COLO829 (cell line): ENCODE measurements around the gene ZNF778.
A peak's percentile ranks its signal among the peaks of the same experiment; 100 is the strongest.

Source experiments
- DNase-seq: peaks from one replicate; pipeline ENCODE4 v3.0.0; 2012; ENCODE audit warnings: low spot score

ZNF778 gene

DNA sequence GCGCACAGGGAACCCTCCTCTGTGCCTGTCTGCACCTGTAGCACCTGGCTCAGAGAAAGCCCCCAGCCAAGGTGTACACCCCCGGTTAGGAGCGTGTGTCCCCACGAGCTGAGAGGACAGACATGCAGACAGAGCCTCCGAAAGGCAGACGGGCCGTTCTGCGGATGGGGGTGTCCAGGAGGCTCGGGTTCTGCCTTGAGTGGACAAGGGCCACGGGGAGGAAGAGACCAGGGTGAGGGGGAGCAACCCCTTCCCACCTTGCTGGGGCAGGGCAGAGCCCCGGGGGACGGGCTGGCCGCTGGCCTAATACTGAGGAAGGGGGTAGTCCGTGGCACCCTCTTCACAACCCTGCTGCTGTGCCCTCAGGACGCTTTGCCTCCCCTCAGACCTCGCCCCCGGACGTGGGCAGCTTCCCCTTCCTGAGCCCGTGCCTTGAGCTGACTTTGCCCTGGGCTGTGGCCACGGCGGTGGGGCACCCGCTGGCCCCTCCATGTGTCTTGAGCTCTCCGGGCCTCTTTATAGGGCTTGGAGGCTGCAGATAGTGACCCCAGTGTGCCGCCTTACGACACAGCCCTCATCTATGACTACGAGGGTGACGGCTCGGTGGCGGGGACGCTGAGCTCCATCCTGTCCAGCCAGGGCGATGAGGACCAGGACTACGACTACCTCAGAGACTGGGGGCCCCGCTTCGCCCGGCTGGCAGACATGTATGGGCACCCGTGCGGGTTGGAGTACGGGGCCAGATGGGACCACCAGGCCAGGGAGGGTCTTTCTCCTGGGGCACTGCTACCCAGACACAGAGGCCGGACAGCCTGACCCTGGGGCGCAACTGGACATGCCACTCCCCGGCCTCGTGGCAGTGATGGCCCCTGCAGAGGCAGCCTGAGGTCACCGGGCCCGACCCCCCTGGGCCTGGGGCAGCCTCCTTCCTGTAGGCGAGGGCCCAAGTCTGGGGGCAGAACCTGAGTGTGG, 22.9 kb upstream of the ZNF778 start:
- DNase-seq: no peak

DNA sequence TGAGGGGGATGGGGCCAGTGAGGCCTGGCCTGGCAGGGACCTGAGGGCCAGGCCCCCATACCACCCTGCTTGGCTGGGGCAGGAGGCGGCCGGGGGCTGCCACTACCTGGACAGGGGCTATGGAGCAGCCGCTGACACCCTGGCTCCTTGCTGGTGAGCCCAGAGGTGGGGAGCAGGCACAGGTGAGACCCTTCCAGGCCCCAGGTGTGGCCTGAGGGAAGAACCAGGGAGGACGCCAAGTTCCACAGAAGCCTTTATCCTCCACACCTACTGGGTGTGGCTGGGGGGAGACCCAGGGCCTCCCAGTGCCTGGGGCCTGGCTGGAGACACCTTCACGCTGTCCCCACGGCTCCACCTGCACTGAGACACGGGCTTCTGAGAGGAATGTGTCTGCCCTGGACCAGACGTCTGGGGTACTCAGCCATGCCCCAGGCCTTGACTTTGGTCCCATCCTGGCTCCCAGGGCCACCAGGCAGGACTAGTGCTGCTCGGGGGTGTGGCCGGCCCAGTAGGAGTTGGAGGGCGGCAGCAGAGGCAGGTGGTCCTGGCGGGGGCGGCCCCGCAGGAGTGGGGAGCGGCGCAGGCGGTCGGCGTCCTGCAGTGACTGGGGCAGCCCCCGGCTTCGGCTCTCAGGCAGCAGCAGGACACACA, 21.9 kb upstream of the ZNF778 start:
- DNase-seq: no peak

DNA sequence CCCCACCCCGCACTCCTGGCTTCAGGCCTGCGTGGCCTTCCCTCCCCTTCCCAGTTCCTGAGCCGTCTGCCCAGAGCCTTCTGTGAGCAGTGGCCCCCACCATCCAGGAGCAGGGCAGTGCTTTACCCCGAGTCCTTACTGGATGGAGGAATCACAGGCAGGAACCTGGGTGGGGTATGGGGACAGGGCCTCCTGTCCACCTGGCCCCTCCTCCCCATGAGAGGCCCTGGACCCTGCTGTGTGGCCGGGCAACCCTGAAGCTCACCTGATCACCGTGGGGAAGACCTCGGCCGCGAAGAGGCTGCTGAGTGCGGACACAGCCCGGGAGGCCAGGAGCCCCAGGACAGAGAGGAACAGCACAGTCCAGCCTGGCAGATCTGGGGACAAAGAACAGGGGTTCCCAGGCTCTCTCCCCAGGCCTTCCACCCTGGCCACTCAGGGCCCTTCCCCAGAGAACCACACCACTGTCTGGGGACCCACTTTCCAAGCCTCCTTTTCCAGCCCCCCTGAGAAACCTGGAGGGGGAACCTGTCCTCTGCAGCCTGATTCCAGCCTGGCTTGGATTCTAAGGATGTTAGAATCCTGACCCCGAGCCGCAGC, 20.4 kb upstream of the ZNF778 start:
- no peak for DNase-seq

DNA sequence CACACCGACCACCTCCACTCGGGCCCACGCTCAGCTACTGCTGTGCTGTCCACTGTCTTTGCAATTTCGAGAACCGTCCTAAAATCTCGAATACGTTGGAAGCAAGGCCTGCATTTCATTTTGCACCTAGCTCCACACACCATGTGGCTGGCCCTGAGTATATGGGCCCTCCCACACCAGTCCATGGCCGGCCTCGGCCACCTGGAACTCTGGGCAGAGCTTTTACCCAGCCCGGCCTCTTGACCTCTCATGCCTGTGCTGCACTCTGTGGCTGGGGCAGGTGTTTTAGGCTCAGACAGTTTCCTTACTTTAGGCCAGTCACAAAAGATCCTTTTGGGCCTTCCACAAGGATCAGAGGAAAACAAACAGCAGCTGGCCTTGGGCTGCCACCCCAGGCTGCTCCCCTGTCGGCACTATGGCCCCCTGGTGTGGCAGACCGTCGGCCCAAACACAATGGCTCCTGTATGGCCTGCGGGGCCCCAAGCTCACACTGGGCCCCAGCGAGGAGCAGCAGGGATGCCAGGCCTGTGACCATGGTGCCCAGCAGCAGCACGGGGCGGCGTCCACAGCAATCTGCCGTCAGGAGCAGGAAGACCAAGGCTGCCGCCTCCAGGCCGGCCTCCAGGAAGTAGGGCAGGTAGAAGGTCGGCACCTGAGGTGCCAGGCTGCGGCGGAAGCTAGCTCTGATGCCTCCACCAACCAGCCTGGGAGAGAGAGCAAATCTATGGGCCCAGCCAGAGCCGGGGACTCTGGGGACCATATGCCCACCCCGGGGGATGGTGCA, 19.7 kb upstream of the ZNF778 start:
- no peak for DNase-seq

DNA sequence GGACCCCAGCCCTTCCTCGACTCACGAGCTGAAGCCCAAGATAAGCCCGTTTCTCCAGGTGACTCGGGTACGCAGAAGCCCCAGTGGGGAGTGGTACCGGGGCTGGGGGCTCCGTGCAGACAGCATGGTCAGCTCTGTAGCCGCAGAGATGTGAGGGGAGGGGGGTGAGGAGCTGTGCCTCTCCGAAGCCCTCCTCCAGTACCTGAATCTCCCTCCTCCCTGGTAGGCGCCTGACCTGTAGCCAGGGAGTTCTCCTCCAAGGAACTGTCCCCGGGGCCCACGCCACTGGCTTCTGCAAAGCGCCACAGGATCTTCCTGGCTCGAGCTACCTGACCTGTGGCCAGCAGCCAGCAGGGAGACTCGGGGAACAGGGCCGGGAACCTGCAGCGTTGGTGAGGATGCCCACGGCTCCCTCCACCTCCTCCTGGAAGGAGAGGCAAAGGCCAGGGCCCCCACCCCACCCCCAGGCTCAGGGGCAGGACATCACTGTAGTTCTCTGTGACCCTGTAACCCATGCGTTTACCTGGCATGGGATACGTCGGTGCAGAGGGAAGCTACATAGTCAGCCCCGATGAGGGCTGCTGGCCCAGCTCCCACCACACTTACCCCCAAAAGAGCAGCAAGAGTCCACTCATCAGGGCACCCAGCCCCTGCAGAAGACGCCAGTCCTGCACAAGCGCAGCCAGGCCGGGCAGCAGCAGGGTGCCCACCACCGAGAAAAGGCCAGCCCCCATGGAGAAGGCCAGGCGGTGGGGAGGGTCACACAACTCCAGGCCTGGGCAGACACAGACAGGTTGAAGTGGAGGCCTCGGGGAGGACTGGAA, 18.9 kb upstream of the ZNF778 start:
- DNase-seq: no peak

DNA sequence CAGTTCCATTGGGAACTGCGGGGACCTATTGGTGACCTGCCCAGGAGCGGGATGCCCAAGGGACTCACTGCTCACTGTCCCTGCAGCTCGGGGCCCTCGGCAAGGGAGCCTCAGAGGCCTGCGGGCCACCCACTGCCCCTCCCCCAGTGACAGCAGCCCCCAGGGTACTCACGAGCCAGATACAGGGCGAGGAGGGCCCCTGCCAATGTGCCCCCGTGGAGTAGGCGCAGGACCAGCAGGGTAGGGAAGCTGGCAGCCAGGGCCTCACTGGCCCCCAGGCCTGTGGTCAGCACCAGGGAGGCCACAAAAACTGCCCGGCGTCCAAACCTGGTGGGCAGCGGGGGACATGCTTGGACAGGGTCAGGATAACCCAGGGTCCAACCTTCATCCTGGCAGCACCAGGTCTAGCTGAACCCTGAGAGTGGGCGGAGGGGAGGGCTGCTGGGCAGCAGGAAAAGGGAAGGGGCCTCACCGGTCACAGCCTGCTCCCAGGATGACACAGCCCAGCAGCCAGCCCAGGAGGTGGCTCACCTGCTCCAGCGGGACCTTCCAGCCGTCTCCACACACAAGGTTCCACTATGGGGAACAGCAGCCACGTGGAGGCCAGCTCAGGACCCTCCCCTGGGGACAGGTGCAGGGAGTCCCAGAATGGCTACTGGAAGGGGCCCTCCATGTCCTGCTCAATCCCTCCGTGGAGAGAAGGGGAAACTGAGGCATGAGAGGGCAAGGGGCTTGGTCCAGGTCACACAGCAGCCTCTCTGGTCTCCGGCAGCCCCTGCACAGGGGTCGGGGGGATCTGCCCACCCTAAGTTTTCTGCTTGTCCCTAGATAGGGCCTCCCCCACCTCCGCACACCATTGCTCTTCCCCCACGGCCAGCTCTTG, 18.0 kb upstream of the ZNF778 start:
- DNase-seq: no peak

DNA sequence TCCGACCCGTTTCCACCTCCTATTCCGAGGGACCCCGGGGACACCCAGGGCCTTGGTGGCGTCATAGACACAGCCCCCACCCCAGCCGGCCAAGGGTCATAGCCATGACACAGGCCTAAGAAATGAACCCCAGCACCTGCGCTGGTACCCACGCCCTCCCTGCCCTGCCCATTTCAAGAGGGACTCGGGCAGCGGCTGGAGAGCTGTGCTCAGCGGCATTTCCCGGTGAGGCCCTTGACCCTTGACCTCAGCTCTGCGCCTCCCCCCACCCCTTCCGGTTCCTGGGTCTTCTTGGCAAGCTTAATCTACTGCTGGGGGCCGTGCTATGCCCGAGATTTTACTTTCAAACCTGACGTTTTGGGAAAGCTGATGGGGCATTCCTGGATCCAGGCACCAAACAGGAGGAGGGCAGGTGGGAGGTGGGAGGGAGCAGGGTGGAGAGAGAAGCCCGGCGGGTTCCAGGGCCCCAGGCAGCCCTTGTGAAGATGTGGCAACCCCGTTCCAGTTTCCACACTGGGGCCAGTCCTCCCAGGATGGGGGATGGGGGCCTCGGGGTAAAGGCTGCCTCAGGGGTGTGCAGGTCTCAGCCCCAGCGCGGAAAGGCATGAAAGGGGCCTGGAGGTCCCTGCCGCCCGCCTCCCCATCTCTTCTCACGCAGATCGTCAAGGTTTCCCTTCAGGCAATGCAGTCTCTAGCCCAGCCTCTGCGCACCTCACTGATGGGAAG, 17.2 kb upstream of the ZNF778 start, which contains the start of gene SLC22A31:
TSS of gene SLC22A31 (minus strand) at position 414 of the 726 bp plus-strand sequence. CDS start at position 378, 36 bp downstream.
- no peak for DNase-seq

DNA sequence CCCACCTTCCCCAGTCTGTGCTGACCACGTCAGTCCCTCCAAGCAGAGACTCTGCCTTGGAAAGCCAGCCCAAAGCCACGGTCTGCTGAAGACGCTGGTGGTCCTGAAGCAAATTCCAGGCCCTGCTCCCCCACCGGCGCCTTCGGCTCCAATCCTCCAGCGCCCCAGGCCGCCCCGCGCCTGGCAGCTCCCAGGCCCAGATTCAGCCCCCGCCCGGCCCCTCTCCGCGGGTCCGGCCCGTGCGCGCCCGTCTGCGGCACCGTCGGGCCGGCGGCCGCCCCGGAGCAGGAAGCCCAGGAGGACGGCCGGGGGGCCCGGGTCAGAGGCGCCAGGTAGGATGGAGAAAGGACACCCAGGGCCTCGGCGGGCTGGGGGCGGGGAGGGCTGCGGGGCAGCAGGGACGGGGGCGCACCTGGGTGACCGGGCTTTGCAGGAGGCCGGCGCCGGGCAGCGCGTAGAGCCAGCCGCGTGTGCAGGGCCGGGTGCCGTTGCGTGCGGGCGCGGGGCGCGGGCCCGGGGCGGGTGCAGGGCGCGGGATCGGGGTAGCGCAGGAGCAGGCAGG, 16.6 kb upstream of the ZNF778 start:
- DNase-seq: no peak

DNA sequence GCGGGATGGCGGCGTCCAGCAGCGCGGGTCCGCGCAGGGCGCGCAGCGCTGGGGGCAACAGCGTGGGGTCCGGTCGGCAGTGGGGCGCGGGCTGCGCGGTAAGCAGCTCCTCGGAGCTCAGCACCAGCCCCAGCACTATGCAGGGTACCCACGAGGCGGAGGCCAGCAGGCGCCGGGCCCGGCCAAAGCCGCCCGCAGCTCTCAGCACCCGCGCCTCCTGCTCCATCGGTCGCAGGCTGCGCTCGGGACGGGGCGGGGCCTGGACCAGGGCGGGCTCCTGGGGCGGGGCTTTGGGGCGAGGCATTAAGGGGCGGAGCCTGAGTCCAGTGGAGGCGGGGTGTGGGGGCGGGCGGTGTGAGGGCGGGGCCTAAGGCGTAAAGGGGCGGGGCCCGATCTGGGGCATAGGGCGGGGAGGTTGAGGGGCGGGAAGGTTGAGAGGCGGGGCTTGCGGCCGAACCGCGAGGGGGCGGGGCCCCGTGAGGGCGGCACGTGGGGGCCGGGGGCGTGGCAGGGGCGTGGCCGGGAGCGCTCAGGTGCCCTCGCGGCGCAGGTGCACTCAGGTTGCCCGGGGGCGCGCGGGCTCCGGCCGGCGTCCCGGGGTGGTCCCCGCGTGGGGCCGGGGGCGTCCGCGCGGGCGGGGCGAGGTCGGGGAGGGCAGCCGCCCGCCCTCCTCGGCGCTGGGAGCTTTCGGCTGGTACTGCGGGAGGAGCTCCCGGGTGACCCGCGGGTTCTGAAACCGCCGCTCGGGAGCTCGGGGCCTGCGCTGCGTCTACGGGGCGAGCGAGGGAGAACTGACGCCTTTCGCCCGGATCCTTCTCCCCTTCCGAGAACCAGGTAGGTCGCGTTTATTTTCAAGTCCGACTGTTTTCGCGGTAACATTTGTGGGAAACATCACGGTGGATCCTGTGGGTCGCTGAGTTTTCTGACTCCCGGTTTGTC, 15.8 kb upstream of the ZNF778 start:
- peak; percentile 73 for DNase-seq

DNA sequence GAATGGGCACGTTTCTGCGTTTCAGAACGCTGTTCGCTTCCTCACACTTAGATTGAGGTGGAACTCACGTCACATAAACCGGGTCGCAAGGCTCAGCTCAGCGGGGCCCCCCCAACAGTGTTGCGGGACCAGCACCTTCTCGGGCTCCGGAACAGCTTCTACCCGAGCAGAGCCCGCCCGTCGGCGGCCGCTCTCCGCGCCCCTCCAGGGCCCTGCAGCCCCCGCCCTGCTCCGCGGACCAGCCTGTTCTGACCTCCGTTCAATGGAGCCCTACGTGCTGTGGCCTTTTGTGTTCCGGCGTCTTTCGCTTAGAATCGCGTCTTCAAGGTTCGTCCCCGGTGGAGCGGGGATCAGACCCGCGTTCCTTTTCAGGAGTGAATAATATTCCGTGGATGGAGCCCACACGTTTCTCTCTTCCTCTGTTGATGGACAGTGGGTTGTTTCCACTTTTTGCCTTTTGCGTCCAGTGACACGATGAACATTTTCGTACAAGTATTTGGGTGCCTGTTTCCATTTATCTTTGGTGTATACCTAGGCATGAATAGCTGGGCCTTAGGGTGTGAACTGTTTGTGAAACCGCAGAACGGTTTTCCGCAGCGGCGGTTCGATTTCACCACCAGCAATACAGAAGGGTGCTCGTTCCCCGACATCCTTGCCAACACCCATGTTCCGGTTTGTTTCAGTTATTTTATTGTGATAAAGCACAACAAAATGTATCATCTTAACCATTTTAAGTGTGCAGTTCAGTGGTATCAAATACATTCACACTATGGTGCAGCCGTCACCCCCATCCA, 14.9 kb upstream of the ZNF778 start:
- no peak for DNase-seq

DNA sequence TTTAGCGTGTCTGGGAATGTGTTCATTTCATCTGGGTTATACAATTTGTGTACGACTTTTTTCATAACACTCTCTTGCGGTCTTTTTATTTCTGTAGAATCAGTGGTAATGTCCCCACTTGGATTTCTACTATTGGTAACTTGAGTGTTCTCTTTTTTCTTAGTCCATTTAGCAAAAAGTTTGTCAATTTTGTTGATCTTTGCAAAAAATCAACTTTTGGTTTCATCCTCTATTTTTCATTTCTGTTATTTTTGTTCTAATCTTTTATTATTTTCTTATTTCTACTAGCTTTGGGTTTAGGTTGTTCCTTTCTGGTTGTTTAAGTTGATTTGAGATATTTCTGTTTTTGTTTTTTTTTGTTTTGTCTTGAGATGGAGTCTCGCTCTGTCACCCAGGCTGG, 9.5 kb upstream of the ZNF778 start:
- DNase-seq: no peak

DNA sequence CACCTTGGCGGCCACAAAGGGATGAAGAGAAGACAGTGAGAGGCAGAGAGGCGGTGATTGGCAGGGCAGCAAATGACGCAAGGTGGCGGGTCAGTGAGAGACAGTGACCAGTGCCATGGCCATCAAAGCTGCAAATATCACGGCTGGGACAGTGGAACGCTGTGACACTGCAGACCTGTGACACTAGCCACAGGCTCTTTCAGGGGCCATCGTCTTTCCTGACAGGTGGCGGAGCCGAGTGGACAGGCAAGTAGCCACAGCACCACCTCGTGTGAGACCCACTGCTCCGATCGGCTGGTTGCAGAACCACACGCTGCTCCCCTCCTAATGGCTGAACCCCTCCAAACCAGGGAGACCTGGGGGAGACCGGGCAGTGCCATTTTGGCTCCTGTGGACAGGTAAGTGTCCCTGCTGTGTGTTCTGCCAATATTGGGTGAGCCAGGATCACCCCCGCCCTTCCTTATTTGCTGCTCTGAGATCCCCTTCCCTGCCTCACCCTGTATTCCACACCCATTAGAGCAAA, 7.9 kb upstream of the ZNF778 start:
- no peak for DNase-seq

DNA sequence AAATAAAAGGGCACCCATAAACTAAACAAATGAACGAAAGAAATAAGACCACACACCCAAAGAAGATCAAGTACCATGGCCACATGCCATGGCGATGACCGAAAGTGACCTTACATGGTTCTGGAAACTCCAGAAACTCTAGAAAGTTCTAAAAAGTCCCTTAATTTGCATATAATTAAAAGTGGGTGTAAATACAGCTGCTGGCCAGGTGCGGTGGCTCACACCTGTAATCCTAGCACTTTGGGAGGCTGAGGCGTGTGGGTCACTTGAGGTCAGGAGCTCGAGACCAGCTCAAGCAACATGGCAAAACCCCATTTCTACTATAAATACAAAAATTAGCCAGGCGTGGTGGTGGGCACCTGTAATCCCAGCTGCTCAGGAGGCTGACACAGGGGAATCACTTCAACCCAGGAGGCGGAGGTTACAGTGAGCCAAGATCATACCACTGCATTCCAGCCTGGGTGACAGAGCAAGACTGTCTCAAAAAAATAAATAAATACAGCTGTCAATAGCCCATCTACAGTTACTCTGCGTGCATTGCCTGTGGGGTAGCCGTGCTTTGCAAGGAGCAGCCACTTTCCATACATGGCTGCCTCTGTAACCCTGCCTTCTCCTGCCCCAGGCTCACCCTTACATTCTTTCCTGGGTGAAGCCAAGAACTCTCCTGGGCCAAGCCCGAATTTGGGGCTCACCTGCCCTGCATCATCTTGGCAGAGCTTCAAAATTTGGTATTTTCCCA, 7.2 kb upstream of the ZNF778 start:
- DNase-seq: no peak

DNA sequence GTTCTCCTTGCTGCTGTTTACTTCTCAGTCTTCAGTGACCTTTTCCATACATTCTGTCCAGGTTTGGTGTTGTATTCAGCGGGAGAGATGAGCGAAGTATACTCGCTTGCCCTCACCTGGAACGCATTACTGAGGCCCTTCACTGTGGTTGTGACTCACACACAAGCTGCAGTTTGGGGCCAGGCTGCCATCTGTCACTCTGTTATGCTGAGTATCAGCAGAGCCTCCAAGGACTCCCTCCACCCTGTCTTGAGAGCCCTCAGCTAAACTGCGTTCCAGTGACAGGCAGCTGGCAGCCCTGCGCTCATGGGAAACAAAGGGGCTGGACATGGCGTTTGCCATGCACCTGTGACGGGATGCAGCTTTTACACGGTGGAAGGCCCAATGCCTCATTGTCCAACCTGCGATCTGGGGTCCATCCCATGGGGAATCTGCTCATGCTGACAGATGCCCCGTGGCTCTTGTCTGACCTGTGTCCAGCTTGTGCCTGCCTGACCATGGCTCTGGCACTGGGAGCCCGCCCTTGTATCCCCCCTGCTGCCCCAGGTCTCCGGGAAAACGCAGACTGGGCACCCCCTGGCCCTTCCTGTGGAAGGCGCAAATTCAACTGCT, 6.5 kb upstream of the ZNF778 start:
- DNase-seq: no peak

DNA sequence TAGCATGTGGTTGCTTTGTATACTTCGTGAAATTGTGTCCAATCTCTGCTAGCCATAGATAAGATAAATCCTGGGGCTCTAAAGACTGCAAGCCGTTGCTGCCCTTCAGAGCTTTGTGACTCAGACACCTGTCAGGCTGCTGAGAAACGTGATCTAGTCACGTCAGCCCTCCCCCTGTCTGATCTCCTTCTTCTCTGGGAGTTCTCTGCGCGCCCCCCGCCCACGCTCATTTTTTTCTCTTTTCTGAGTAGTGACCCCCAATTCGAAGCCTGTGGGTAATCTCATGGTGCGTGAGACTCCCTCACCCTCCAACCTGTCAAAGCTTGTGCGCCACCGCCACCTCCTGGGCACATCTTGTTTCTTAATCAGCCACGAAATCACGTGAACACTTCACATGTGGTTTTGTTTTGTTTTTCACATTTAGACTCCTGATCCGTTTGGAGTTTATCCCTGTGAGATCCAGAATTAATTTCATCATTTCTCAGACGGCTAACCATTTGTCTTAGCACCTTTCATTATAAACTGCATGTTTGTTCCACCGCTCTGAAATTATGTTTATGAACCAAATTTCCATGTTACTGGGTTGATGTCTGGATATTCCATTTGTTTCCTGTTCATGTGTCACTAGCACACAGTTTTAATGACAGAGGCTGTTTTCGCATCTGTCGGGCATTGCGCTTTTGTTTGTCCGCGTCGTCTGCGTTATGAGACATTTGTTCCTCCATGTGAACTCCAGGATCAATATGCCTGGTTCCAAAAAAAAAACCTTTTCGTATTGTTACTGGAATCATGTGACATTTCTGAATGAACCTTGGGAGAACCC, 977 bp upstream of the ZNF778 start:
- DNase-seq: peak; percentile 57
